Activated CD4-positive, alpha-beta T cell treated with anti-CD3 and anti-CD28 coated beads for 4 hours (primary cell): ENCODE measurements around the gene TRIM67.
"Not testable (repeated sequence)": the region's sequence is repeated elsewhere in the genome, so short reads cannot be mapped to it uniquely, and the experiment has no call there.

Experiments
- DNase-seq, 2 donors: peaks; one replicate each; pipeline ENCODE4 v3.0.0-alpha.2; 2020

The TRIM67 gene

GRCh38 chr1:231161667-231162296 lies at the start of gene TRIM67:
Gene TRIM67 (plus strand): TSS chr1:231162058. CDS start chr1:231162970, 912 bp downstream.
- DNase-seq = no peak

DNA sequence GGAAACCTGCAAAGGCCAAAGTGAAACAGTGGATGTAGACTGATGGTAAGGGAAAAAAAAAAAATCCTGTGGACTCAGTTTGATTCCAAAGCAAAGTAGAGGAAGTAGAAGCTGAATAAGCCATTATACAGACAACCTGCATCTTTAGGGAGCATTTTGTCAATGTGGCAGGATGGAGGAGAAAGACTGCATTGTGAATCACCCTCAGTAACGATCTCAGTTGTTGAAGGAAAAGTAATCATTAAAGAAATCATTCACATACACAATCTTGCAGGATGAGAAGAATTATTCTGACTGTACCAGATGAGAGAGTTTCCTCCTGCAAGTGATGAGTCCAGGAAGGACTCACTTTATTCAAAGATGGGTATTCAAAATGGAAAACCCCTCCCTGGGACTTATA lies 45.1 kb upstream of the TRIM67 start:
- no peak for DNase-seq

DNA sequence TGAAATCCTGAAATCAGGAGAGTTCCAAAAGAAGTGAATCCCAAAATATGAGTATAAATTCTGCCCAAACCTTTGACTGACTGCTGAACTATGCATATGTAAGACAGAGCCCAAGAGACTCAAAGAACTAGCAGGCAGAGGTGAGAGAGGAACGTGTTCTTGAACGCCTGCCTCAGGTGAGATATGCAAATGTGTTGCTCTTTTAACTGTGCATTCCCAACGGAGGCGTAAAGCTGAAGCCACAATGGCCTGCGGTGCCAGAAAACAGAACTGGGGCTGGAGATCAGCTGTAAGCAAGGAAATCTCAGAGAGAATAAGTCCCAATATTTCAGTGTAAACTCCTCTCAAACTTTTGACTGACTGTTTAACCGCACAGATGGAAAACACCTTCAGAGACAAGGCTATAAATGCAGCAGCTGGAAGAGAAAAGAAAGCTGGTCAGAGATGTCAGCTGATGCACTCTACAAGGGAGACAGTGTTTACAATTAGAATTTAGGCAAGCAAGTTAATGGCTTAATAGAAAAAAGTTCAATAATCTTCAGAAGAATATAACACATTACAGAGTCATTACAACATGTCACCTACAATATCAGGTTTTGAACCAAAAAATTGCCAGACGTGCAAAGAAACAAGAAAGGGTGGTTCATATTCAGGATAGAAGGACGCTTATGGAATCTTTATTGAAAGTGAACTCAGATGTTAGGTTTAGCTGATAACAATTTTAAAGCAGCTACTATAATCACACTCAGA lies 43.0 kb upstream of the TRIM67 start:
- no peak for DNase-seq

DNA sequence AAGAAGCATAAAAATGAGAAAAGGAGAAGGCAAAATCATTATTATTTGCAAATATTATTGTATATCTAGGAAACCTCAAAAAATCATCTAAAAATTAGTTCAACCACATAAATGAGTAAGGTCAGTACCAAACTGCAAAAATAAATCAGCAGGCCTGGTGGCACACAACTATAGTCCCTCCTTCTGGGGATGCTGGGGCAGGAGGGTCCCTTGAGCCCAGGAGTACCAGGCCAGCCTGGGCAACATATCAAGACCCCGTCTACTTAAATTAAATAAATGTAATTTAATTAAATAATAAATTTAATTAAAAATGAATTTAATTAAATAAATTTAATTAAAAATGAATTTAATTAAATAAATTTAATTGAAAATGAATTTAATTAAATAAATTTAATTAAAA lies 40.3 kb upstream of the TRIM67 start:
- no peak for DNase-seq

DNA sequence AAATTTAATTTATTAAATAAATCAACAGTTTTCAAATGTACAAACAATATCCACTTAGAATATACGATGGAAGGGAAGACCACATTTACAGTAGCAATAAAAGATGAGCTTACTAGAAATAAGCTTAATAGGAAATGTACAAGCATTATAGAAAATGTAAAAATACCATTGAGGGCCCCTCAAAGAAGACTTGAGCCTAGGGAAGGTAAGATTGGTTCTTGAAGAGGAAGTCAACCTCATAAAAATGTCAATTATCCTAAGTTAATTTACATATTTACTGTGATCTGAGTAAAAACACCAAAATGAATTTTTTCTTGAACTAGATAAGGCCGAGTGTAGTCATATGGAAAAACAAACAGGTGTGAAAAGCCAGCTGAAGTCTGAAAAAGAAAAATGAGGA lies 39.7 kb upstream of the TRIM67 start:
- no peak for DNase-seq

GRCh38 chr1:231124746-231125145 lies 37.1 kb upstream of the TRIM67 start:
- no peak for DNase-seq

DNA sequence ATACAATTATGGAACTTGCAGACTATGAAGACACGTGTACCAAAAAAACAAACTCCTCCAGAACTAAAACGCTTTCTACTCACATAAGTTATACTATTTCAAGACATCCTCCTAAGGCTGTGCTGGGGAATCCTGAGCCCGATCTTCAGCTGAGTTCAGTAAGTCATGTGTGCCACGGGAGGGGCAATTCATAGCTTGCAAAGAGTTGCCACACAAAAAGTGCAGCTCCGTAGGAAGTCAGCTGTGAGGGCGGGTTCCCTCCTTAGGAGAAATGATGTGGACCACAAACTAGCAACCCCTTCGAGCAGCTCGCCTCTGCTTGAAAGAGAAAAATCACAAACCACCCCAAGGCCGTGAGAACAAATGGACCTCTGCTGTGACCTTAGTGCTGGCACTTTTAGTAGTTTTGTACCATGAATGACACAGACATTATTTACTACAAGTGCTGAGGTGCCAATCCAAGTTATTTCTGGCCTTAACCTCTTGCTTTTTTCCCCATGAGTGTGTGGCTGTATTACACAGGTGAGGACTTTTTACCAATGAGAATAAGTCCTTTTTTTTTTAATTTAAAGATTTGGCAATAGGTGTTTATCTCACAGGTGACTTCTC lies 35.8 kb upstream of the TRIM67 start:
- DNase-seq = no peak

- DNase-seq = not testable (repeated sequence)
These were observed 34.8 kb upstream of the TRIM67 start for GRCh38 chr1:231127106-231127505.

DNA sequence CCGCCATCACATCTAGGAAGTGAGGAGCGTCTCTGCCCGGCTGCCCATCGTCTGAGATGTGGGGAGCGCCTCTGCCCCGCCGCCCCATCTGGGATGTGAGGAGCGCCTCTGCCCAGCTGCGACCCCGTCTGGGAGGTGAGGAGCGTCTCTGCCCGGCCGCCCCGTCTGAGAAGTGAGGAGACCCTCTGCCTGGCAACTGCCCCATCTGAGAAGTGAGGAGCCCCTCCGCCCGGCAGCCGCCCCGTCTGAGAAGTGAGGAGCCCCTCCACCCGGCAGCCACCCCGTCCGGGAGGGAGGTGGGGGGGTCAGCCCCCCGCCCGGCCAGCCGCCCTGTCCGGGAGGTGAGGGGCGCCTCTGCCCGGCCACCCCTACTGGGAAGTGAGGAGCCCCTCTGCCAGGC lies 33.4 kb upstream of the TRIM67 start:
- DNase-seq = not testable (repeated sequence)

GRCh38 chr1:231130544-231130943 lies 31.3 kb upstream of the TRIM67 start:
- DNase-seq = no peak

DNA sequence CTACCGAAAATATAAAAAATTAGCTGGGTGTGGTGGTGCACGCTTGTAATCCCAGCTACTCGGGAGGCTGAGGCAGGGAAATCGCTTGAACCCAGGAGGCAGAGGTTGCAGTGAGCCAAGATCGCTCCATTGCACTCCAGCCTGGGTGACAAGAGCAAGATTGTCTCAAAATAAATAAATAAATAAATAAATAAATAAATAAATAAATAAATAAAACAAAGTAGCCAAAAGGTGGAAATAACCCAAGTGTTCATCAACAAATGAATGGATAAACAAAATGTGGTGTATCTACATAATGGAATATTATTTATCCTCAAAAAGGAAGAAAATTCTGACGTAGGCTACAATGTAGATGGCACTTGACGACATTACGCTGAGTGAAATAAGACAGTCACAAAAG lies 29.3 kb upstream of the TRIM67 start:
- DNase-seq = not testable (repeated sequence)

DNA sequence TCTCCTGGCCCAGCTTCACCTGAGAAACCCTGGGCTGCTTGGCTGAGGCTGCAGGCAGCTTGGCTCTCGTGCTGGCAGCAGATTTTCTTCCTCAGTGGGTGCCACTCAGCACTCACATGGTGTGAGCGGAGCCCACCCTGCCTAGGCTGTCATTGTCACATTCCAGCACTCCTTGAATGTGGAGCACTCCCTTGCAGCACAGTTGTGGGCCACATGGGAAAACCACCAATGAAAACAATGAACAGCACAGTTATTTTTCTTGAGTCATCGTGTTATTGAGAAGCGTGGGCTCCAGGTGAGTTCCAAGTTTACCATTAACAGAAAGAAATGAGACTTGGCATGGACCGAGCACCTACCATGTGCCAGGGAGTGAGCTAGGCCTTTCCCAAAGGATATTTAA lies 27.2 kb upstream of the TRIM67 start:
- no peak for DNase-seq

- no peak for DNase-seq
These were observed 23.6 kb upstream of the TRIM67 start for GRCh38 chr1:231138236-231138635.

GRCh38 chr1:231139125-231139649 lies 22.7 kb upstream of the TRIM67 start:
- no peak for DNase-seq

GRCh38 chr1:231139659-231140654 lies 21.9 kb upstream of the TRIM67 start:
- no peak for DNase-seq

- DNase-seq = no peak
These were observed 17.3 kb upstream of the TRIM67 start for GRCh38 chr1:231144416-231145193.

- no peak for DNase-seq
These were observed 14.0 kb upstream of the TRIM67 start for GRCh38 chr1:231147896-231148295.

- DNase-seq = no peak
These were observed 10.0 kb upstream of the TRIM67 start for GRCh38 chr1:231151811-231152210.

DNA sequence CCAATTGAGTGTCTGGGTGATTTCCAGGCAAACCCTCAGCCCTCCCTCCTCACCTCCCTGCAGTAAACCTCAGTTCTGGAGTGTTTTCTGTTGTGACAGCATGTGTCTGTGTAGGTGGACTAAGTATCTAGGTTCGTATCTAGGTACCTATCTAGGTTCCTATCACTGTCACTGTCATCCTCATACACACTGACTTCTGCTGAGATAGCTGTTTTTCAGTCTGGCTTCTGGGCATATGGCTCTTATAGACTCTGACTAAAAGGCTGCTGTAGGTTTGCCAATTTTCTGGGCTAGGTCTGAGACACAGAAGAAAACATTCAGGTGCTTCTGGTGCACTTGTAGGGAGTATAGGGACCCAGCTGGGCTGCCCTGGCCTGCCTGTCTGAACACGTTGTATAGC lies 8.1 kb upstream of the TRIM67 start:
- DNase-seq = no peak

GRCh38 chr1:231155808-231156207 lies 6.0 kb upstream of the TRIM67 start:
- DNase-seq = no peak

GRCh38 chr1:231157311-231157710 lies 4.5 kb upstream of the TRIM67 start:
- no peak for DNase-seq

- DNase-seq = not testable (repeated sequence)
These were observed 3.7 kb upstream of the TRIM67 start for GRCh38 chr1:231158141-231158540.
